MM.1S (cell line): ENCODE measurements around the gene TSPAN12.

Source experiments
- DNase-seq: peaks from one replicate; pipeline ENCODE4 v3.0.0-alpha.2; 2015
- H2AFZ ChIP-seq: fragments of 300-600 bp; sonication (generic); 2 replicates; pipeline ENCODE4 v1.6.0; 2016; ENCODE audit warnings: antibody characterized with exemption, low read length
- H3F3A ChIP-seq: fragments of 300-600 bp; sonication (generic); 2 replicates; pipeline ENCODE4 v1.6.1; 2016; ENCODE audit warnings: mild to moderate bottlenecking, antibody characterized with exemption, low read length, moderate library complexity, mixed read lengths; ENCODE audit not compliant: insufficient read depth
- H3K27ac ChIP-seq: fragments of 300-600 bp; sonication (generic); 2 replicates; pipeline ENCODE4 v1.5.1; 2016; ENCODE audit warnings: mild to moderate bottlenecking, low read length
- H3K27me3 ChIP-seq: fragments of 300-600 bp; sonication (generic); replicated peaks from 2 replicates; pipeline ENCODE4 v1.6.0; 2016; ENCODE audit warnings: low read length; ENCODE audit not compliant: insufficient read depth
- H3K36me3 ChIP-seq: fragments of 300-600 bp; sonication (generic); replicated peaks from 2 replicates; pipeline ENCODE4 v1.6.1; 2016; ENCODE audit warnings: mild to moderate bottlenecking, low read length, mixed read lengths; ENCODE audit not compliant: insufficient read depth
- H3K4me1 ChIP-seq: fragments of 300-600 bp; sonication (generic); 2 replicates; pipeline ENCODE4 v1.6.1; 2016; ENCODE audit warnings: low read length, mixed read lengths
- H3K4me2 ChIP-seq: fragments of 300-600 bp; sonication (generic); 2 replicates; pipeline ENCODE4 v1.6.0; 2016; ENCODE audit warnings: low read depth, low read length
- H3K4me3 ChIP-seq: fragments of 300-600 bp; sonication (generic); 2 replicates; pipeline ENCODE4 v1.5.1; 2016; ENCODE audit warnings: low read length, mixed read lengths
- H3K79me2 ChIP-seq: fragments of 300-600 bp; sonication (generic); 2 replicates; pipeline ENCODE4 v1.6.1; 2016; ENCODE audit warnings: mixed run types, low read length, mixed read lengths
- H3K9ac ChIP-seq: fragments of 300-600 bp; sonication (generic); 2 replicates; pipeline ENCODE4 v1.6.1; 2016; ENCODE audit warnings: low read length, mixed read lengths
- H3K9me2 ChIP-seq: fragments of 300-600 bp; sonication (generic); replicated peaks from 2 replicates; pipeline ENCODE4 v1.6.1; 2016; ENCODE audit warnings: mild to moderate bottlenecking, low read length, mixed read lengths; ENCODE audit not compliant: insufficient read depth
- H3K9me3 ChIP-seq: fragments of 300-600 bp; sonication (generic); replicated peaks from 2 replicates; pipeline ENCODE4 v1.6.1; 2016; ENCODE audit warnings: mild to moderate bottlenecking, low read length, mixed read lengths; ENCODE audit not compliant: insufficient read depth
- H4K20me1 ChIP-seq: fragments of 300-600 bp; sonication (generic); 2 replicates; pipeline ENCODE4 v1.6.1; 2016; ENCODE audit warnings: mild to moderate bottlenecking, low read length, moderate library complexity, mixed read lengths; ENCODE audit not compliant: insufficient read depth
- CTCF ChIP-seq: fragments of 300-600 bp; sonication (generic); IDR thresholded peaks from 2 replicates; pipeline ENCODE4 v1.5.1; 2016; ENCODE audit warnings: antibody characterized with exemption, low read length, mixed read lengths
- EZH2 ChIP-seq: fragments of 300-600 bp; sonication (generic); optimal IDR thresholded peaks from 2 replicates; pipeline ENCODE3; 2017; ENCODE audit warnings: low read depth, mild to moderate bottlenecking, antibody characterized with exemption, low read length, mixed read lengths
- EZH2phosphoT487 ChIP-seq: fragments of 300-600 bp; sonication (generic); IDR thresholded peaks from 2 replicates; pipeline ENCODE4 v1.6.1; 2018; ENCODE audit warnings: antibody characterized with exemption, low read length

The TSPAN12 gene

GRCh38 chr7:120817851-120818250 lies 40.1 kb downstream of the TSPAN12 start:
- H3K4me3 ChIP-seq, result no peak overlapping the region
- H3K9me3 ChIP-seq, result no peaks in the 10 kb centered on the region
- no peaks in the 10 kb centered on the region for H3K79me2 ChIP-seq
- no peaks in the 10 kb centered on the region for H3F3A ChIP-seq
- no peak overlapping the region for H2AFZ ChIP-seq
- no peaks in the 10 kb centered on the region for H3K36me3 ChIP-seq
- no peak overlapping the region for H3K9ac ChIP-seq
- no peak for DNase-seq
- no peak overlapping the region for H3K27ac ChIP-seq
- H4K20me1 ChIP-seq, result no peaks in the 10 kb centered on the region
- H3K4me2 ChIP-seq, result no peak overlapping the region
- TF ChIP-seq EZH2, result no peak
- TF ChIP-seq CTCF, result no peak
- TF ChIP-seq EZH2phosphoT487, result no peak
- H3K9me2 ChIP-seq, result no peaks in the 10 kb centered on the region
- H3K4me1 ChIP-seq, result no peaks in the 10 kb centered on the region
- no peaks in the 10 kb centered on the region for H3K27me3 ChIP-seq

GRCh38 chr7:120814253-120814939 lies 43.5 kb downstream of the TSPAN12 start:
- H2AFZ ChIP-seq, result no peak overlapping the region
- no peaks in the 10 kb centered on the region for H3K9me3 ChIP-seq
- H3K4me3 ChIP-seq, result no peak overlapping the region
- no peak overlapping the region for H3K27ac ChIP-seq
- H3K9ac ChIP-seq, result no peak overlapping the region
- no peaks in the 10 kb centered on the region for H3K9me2 ChIP-seq
- H3K4me2 ChIP-seq, result no peak overlapping the region
- no peaks in the 10 kb centered on the region for H3F3A ChIP-seq
- no peaks in the 10 kb centered on the region for H3K79me2 ChIP-seq
- TF ChIP-seq EZH2, result no peak
- TF ChIP-seq CTCF, result no peak
- TF ChIP-seq EZH2phosphoT487, result no peak
- H3K36me3 ChIP-seq, result no peaks in the 10 kb centered on the region
- no peaks in the 10 kb centered on the region for H3K4me1 ChIP-seq
- H4K20me1 ChIP-seq, result no peaks in the 10 kb centered on the region
- DNase-seq, result no peak
- no peaks in the 10 kb centered on the region for H3K27me3 ChIP-seq

GRCh38 chr7:120813546-120814252 lies 44.2 kb downstream of the TSPAN12 start:
- no peaks in the 10 kb centered on the region for H3K4me1 ChIP-seq
- H3K9me3 ChIP-seq, result no peaks in the 10 kb centered on the region
- no peak for DNase-seq
- H4K20me1 ChIP-seq, result no peaks in the 10 kb centered on the region
- no peaks in the 10 kb centered on the region for H3K79me2 ChIP-seq
- H3K27me3 ChIP-seq, result no peaks in the 10 kb centered on the region
- no peaks in the 10 kb centered on the region for H3K36me3 ChIP-seq
- H3F3A ChIP-seq, result no peaks in the 10 kb centered on the region
- no peak overlapping the region for H3K9ac ChIP-seq
- no peak overlapping the region for H2AFZ ChIP-seq
- TF ChIP-seq EZH2, result no peak
- TF ChIP-seq EZH2phosphoT487, result no peak
- TF ChIP-seq CTCF, result no peak
- H3K4me3 ChIP-seq, result no peak overlapping the region
- no peaks in the 10 kb centered on the region for H3K9me2 ChIP-seq
- H3K4me2 ChIP-seq, result no peak overlapping the region
- no peak overlapping the region for H3K27ac ChIP-seq
